GM20000 (cell line): Measurements from ENCODE around the gene LUC7L2.
"Not testable (repeated sequence)": the region's sequence is repeated elsewhere in the genome, so short reads cannot be mapped to it uniquely, and the experiment has no call there.

ENCODE experiments used
- DNase-seq: peaks from one replicate; pipeline ENCODE4 v3.0.0; 2012; ENCODE audit warnings: low spot score
- TF ChIP-seq, protein P1 (sequence below): IDR thresholded peaks from 2 replicates; pipeline ENCODE4 v1.5.1; 2012; ENCODE audit warnings: mild to moderate bottlenecking, control low read depth; ENCODE audit errors: extremely low read depth, missing control alignments

Gene LUC7L2

DNA sequence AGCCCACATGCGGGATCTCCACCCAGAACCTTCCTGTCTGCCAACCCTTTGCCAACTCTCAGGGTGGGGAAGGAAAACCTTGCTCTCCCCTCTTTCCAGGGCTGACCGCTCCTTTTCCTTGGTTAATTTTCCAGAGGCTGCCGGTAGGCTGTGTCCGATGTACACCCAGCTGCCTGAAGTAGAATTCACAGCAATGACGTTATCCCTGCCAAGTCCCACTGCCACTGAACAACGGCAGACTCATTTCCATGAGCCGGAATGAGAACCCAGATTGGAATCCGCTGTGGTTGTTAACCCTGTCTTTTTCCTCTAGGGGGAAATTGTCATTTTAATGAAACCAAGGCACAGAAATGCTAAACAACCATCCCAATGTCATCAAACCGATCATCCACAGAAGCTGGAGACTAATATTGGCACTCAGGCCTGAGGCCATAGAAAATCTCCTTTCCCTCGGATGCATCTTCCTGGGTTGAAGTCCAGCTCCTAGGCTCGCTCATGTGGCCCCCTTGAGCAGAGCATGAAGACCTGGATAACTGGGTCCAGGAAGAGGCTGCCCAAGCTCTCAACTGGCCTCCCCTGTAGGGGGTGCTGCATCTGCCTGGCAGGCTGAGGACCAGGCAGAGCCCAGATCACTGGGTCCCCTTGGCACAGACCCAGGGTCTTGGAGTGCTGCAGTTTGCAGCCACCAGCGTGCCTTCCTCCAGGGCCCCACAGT, 93.4 kb downstream of the LUC7L2 start:
- no peak for DNase-seq

DNA sequence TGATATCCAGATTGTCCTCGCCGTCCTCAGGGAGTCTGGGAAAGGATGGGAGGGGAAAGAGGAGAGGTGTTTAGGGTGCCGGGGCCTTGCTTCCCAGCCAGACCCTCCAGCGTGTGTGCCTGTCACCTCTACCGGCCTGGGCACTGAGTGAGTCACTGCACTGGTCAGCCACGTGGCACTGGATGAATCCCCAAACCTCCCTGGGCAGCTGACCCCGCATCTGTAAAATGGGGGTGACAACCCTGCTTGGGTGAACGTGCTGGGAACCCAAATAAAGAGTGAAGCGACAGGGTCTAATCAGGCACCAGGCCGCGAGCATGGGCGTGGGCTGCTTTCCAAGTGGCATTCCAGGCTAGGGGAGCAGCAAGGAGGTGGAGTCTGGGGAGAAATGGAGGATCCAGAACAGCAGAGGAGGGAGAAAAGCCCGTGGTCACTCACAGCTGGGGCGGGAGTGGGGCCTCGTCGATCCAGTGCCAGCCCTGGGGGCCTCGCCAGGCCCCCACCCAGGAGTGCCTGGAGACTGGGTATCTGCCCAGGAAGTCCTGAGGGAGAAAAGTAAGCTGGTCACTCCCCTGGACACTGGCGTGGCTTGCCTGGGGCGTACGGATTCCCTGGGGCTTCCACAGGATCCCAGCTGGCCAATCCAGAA, 94.1 kb downstream of the LUC7L2 start:
- TF ChIP-seq, protein P1, sequence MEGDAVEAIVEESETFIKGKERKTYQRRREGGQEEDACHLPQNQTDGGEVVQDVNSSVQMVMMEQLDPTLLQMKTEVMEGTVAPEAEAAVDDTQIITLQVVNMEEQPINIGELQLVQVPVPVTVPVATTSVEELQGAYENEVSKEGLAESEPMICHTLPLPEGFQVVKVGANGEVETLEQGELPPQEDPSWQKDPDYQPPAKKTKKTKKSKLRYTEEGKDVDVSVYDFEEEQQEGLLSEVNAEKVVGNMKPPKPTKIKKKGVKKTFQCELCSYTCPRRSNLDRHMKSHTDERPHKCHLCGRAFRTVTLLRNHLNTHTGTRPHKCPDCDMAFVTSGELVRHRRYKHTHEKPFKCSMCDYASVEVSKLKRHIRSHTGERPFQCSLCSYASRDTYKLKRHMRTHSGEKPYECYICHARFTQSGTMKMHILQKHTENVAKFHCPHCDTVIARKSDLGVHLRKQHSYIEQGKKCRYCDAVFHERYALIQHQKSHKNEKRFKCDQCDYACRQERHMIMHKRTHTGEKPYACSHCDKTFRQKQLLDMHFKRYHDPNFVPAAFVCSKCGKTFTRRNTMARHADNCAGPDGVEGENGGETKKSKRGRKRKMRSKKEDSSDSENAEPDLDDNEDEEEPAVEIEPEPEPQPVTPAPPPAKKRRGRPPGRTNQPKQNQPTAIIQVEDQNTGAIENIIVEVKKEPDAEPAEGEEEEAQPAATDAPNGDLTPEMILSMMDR: no peak

More for the DNA sequence above, 93.4 kb downstream of the LUC7L2 start:
- TF ChIP-seq, protein P1: no peak

DNA sequence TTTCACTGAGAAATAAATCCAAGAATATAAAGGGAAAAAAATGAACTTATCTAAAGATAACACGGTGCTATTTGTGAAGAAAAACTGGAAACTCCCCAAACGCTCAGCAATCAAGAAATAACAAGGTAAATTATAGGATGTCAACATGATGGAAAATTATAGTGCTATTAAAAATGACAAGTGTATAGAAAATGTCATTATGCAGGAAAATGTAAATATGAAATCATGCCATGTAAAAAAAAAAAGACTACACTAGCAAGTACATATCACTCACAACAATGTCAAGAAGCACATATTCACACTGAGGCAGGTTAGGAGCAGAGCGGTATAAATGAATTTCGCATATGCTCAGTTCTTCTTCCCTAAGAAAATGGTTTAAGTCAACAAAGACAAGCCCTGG, 96.1 kb downstream of the LUC7L2 start:
- TF ChIP-seq, protein P1: no peak
- no peak for DNase-seq

More for the DNA sequence above, 94.1 kb downstream of the LUC7L2 start:
- no peak for DNase-seq

DNA sequence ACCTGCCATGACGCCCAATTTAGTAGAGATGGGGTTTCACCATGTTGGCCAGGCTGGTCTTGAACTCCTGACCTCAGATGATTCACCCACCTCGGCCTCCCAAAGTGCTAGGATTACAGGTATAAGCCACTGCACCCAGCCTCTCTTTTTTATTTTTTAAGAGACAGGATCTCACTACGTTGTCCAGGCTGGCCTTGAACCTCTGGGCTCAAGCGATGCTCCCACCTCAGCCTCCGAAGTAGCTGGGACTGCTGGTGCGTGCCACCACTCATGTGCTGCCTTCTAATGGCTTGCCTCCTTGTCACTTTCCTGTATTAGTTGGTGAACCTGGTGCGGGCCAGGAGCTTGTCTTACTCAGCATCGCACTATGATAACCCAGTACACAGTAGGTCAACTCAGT, 96.8 kb downstream of the LUC7L2 start:
- no peak for DNase-seq
- TF ChIP-seq, protein P1: no peak

DNA sequence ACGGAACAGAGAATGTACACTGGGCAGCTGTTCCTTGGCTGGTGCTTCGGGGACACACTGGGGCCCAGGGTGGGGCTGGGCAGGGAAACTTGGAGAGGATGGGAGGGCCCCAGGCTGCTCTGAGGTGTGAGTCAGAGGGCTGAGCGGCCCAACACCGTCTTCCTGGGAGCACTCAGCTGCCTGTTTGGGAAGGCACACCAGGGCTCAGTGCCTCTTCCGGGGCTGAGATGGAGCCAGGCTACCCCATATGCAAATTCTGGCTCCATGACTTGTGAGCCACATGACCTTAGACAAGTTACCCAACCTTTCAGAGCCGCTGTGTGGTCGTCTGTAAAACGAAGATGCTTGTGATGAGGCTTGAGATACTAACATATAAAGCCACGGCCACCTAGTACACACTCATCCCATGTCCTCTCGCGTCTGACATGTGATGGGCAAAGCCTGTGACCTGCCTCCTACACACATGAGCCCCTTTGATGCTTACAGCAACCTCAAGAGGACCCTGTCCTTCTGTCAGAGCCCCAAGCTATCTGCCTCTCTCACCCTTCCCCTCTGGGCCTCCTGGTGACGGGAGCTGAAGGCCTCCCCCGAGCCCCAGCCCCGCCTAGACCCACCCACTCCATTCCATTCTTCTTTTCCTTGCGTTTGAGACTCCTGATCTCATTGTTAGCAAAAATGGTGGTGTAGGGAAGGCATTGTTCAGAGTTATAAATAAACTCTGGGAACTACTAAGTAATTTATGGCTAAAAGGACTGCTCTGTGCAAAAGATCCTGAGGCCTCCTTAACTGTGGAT, 97.7 kb downstream of the LUC7L2 start:
- TF ChIP-seq, protein P1: no peak
- DNase-seq: no peak

DNA sequence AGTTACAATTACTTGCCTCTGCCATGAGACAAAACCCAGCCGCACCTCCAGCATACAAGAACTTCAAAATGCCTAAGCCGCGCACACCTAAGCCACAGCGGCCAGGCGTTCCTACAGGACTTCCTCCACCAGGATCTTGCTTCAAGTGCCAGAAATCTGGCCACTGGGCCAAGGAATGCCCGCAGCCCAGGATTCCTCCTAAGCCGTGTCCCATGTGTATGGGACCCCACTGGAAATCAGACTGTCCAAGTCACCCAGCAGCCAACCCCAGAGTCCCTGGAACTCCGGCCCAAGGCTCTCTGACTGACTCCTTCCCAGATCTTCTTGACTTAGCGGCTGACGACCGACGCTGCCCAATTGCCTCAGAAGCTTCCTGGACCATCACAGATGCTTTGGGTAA, 103.7 kb downstream of the LUC7L2 start:
- DNase-seq: not testable (repeated sequence)

DNA sequence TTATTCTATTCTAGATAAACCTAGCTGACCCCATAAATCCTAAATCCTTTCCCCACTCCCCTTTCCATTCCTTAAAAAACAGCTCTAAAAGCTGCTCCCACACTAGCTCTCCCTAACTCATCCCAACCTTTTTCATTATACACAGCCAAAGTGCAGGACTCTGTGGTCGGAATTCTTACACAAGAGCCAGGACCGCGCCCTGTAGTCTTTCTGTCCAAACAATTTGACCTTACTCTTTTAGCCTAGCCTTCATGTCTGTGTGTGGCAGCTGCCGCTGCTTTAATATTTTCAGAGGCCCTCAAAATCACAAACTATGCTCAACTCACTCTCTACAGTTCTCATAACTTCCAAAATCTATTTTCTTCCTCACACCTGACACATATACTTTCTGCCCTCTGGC, 104.8 kb downstream of the LUC7L2 start:
- not testable (repeated sequence) for DNase-seq

DNA sequence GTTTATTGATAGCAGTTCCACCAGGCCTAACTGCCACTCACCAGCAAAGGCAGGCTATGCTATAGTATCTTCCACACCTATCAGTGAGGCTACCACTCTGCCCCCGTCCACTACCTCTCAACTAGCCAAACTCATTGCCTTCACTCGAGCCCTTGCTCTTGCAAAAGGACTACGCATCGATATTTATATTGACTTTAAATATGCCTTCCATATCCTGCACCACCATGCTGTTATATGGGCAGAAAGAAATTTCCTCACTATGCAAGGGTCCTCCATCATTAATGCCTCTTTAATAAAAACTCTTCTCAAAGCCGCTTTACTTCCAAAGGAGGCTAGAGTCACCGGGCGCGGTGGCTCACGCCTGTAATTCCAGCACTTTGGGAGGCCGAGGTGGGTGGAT, 105.4 kb downstream of the LUC7L2 start:
- DNase-seq: not testable (repeated sequence)

DNA sequence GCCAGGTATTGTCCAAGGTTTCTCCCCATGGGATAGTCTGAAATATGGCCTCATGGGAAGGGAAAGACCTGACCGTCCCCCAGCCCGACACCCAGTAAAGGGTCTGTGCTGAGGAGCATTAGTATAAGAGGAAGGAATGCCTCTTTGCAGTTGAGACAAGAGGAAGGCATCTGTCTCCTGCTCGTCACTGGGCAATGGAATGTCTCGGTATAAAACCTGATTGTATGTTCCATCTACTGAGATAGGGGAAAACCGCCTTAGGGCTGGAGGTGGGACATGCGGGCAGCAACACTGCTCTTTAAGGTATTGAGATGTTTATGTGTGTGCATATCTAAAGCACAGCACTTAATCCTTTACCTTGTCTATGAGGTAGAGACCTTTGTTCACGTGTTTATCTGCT, 108.0 kb downstream of the LUC7L2 start:
- not testable (repeated sequence) for DNase-seq

DNA sequence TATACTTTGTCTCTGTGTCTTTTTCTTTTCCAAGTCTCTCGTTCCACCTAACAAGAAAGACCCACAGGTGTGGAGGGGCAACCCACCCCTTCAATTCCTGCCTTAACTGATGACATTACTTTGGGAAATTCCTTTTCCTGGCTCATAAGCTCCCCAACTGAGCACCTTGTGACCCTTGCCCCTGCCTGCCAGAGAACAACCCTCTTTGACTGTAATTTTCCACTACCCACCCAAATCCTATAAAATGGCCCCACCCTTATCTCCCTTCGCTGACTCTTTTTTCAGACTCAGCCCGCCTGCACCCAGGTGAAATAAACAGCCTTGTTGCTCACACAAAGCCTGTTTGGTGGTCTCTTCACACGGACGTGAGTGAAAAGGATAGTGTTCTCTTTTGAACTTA, 108.6 kb downstream of the LUC7L2 start:
- DNase-seq: not testable (repeated sequence)
